K562 (cell line): Measurements from ENCODE around the gene SKIC2. TPM values are rescaled to one million over a fixed set of nuclear protein-coding genes. Genes with fewer than 3 reads are reported as not detected.

Experiments used
- BRF1 ChIP-seq: IDR thresholded peaks from 3 replicates; pipeline ENCODE4 v1.6.1; 2011; ENCODE audit warnings: borderline replicate concordance, mild to moderate bottlenecking; ENCODE audit not compliant: insufficient read length; ENCODE audit errors: extremely low read depth
- CHD4 ChIP-seq: fragments of 200-600 bp; sonication (generic); IDR thresholded peaks from 3 replicates; pipeline ENCODE4 v1.6.1; 2012; ENCODE audit warnings: low read depth, mild to moderate bottlenecking, mixed read lengths, low read length, inconsistent platforms; ENCODE audit not compliant: insufficient read depth, insufficient replicate concordance, poor library complexity, severe bottlenecking
- CREB1 ChIP-seq, 2 experiments: sonication (generic) in 1 of 2; formaldehyde crosslinking in 1 of 2; IDR thresholded peaks; 2 replicates each; pipeline versions ENCODE4 v1.6.1 to v1.8.0; 2012 to 2022; ENCODE audit warnings: inconsistent platforms in 1 of 2, mild to moderate bottlenecking in 1 of 2, missing genetic modification reagents in 1 of 2, moderate library complexity in 1 of 2
- ETV1 ChIP-seq: fragments of 450-650 bp; conservative IDR thresholded peaks from 2 replicates; pipeline ENCODE4 v1.6.1; 2016; ENCODE audit warnings: missing genetic modification characterization, control low read depth, low read depth, missing compliant biosample characterization
- HDGF ChIP-seq: fragments of 450-650 bp; IDR thresholded peaks from 2 replicates; pipeline ENCODE4 v1.6.1; 2016
- IRF2 ChIP-seq: sonication (generic); formaldehyde crosslinking; IDR thresholded peaks from 2 replicates; pipeline ENCODE4 v1.8.1; 2022; ENCODE audit warnings: mild to moderate bottlenecking, missing genetic modification reagents
- LARP7 ChIP-seq: fragments of 450-650 bp; IDR thresholded peaks from 2 replicates; pipeline ENCODE4 v1.6.1; 2016
- MTF1 ChIP-seq: fragments of 250-450 bp; sonication (Bioruptor Pico); IDR thresholded peaks from 2 replicates; pipeline ENCODE4 v1.9.0; 2021; ENCODE audit warnings: moderate library complexity, mild to moderate bottlenecking, inconsistent platforms, borderline replicate concordance
- NEUROD1 ChIP-seq: fragments of 150-350 bp; IDR thresholded peaks from 2 replicates; pipeline ENCODE4 v1.6.1; 2014; ENCODE audit warnings: borderline replicate concordance, low read length, low read depth; ENCODE audit not compliant: partially characterized antibody
- OTX1 ChIP-seq: fragments of 450-650 bp; formaldehyde crosslinking; IDR thresholded peaks from 2 replicates; pipeline ENCODE4 v1.4.0; 2022; ENCODE audit warnings: mild to moderate bottlenecking
- PRMT5 ChIP-seq: sonication (generic); formaldehyde crosslinking; IDR thresholded peaks from 2 replicates; pipeline ENCODE4 v1.5.0; 2020; ENCODE audit warnings: missing genetic modification reagents
- SRF ChIP-seq, 2 experiments: fragments of 250-450, 450-650 bp in 1 of 2; sonication (Bioruptor Pico) in 1 of 2; sonication (generic) in 1 of 2; formaldehyde crosslinking; IDR thresholded peaks; 2 replicates each; pipeline versions ENCODE4 v1.5.0 to v1.5.1; 2020 to 2022; ENCODE audit warnings: mild to moderate bottlenecking in 1 of 2, missing genetic modification reagents in 1 of 2
- TAF15 ChIP-seq: fragments of 200-400 bp; formaldehyde crosslinking; IDR thresholded peaks from 2 replicates; pipeline ENCODE4 v1.6.1; 2017; ENCODE audit warnings: mild to moderate bottlenecking, low read depth, low read length, moderate library complexity
- TAF9B ChIP-seq: fragments of 450-650 bp; IDR thresholded peaks from 2 replicates; pipeline ENCODE4 v1.6.1; 2018; ENCODE audit warnings: mild to moderate bottlenecking; ENCODE audit not compliant: partially characterized antibody
- polyA plus RNA-seq, 8 experiments: library from polyadenylated mRNA; depleted of rRNA in 4 of 8; stranded (reverse) in 5 of 8; unstranded in 3 of 8; fragments of >200 nt; fragmentation: Nextera tagmentation in 2 of 8; fragmentation: Illumina TruSeq in 1 of 8; extraction: Ambion mirVana in 2 of 8; extraction: Trizol in 1 of 8; gene quantifications; 2 replicates each; pipeline versions ENCODE4 v1.2.1 to v1.2.3, GENCODE V29; 2011 to 2014; ENCODE audit warnings: inconsistent platforms in 1 of 8, missing spikeins in 1 of 8
- total RNA-seq, 7 experiments: library from RNA; depleted of rRNA in 6 of 7; stranded (reverse); fragments of >200 nt in 6 of 7; fragmentation: Illumina TruSeq in 2 of 7; extraction: Trizol in 2 of 7; gene quantifications; 2 replicates each; pipeline versions ENCODE4 v1.2.1 to v1.2.3, GENCODE V29; 2011 to 2021; ENCODE audit warnings: low replicate concordance in 1 of 7
- TF ChIP-seq, protein P1 (sequence below), 2 experiments: fragments of 450-650 bp; conservative IDR thresholded peaks; 2 replicates each; pipeline ENCODE4 v1.6.1; 2017; ENCODE audit warnings: mild to moderate bottlenecking in 2 of 2, moderate library complexity in 2 of 2
- TF ChIP-seq, protein P2 (sequence below): fragments of 250-450 bp; sonication (Bioruptor Pico); IDR thresholded peaks from 2 replicates; pipeline ENCODE4 v1.4.0; 2020
- TF ChIP-seq, protein P3 (sequence below): fragments of 450-650 bp; formaldehyde crosslinking; IDR thresholded peaks from 2 replicates; pipeline ENCODE4 v1.4.0; 2022; ENCODE audit warnings: missing genetic modification characterization

Gene SKIC2
- total and polyA plus RNA-seq, 9 of the 15 experiments (the other 6 are each of a cell fraction or from before 2014, with no cell fraction given): 3.3 to 94.6 (median 38.8) TPM

GRCh38 chr6:31972709-31973350 is 13.9 kb downstream of the SKIC2 start (continued):
- TF ChIP-seq OTX1 (CRISPR knock-in tag) (peak; percentile 87), SRF (CRISPR knock-in tag; IDR thresholded peaks at IDR 0.05) (peak in 1 of 2 experiments; percentile 82; a peak in 2 of 4 replicates), HDGF (peak; percentile 98), IRF2 (CRISPR knock-in tag) (no peak), PRMT5 (no peak), ETV1 (no peak), NEUROD1 (no peak), MTF1 (CRISPR knock-in tag) (no peak), CREB1 (IDR thresholded peaks at IDR 0.05) (no peak), CREB1 (CRISPR knock-in tag; IDR thresholded peaks at IDR 0.05) (no peak), BRF1 (no peak), TAF15 (no peak), CHD4 (peak; percentile 14), LARP7 (peak; percentile 96), TAF9B (peak; percentile 11)
- TF ChIP-seq, protein P1, sequence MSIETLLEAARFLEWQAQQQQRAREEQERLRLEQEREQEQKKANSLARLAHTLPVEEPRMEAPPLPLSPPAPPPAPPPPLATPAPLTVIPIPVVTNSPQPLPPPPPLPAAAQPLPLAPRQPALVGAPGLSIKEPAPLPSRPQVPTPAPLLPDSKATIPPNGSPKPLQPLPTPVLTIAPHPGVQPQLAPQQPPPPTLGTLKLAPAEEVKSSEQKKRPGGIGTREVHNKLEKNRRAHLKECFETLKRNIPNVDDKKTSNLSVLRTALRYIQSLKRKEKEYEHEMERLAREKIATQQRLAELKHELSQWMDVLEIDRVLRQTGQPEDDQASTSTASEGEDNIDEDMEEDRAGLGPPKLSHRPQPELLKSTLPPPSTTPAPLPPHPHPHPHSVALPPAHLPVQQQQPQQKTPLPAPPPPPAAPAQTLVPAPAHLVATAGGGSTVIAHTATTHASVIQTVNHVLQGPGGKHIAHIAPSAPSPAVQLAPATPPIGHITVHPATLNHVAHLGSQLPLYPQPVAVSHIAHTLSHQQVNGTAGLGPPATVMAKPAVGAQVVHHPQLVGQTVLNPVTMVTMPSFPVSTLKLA (conservative IDR thresholded peaks at IDR 0.05): no peak
- TF ChIP-seq, protein P2, sequence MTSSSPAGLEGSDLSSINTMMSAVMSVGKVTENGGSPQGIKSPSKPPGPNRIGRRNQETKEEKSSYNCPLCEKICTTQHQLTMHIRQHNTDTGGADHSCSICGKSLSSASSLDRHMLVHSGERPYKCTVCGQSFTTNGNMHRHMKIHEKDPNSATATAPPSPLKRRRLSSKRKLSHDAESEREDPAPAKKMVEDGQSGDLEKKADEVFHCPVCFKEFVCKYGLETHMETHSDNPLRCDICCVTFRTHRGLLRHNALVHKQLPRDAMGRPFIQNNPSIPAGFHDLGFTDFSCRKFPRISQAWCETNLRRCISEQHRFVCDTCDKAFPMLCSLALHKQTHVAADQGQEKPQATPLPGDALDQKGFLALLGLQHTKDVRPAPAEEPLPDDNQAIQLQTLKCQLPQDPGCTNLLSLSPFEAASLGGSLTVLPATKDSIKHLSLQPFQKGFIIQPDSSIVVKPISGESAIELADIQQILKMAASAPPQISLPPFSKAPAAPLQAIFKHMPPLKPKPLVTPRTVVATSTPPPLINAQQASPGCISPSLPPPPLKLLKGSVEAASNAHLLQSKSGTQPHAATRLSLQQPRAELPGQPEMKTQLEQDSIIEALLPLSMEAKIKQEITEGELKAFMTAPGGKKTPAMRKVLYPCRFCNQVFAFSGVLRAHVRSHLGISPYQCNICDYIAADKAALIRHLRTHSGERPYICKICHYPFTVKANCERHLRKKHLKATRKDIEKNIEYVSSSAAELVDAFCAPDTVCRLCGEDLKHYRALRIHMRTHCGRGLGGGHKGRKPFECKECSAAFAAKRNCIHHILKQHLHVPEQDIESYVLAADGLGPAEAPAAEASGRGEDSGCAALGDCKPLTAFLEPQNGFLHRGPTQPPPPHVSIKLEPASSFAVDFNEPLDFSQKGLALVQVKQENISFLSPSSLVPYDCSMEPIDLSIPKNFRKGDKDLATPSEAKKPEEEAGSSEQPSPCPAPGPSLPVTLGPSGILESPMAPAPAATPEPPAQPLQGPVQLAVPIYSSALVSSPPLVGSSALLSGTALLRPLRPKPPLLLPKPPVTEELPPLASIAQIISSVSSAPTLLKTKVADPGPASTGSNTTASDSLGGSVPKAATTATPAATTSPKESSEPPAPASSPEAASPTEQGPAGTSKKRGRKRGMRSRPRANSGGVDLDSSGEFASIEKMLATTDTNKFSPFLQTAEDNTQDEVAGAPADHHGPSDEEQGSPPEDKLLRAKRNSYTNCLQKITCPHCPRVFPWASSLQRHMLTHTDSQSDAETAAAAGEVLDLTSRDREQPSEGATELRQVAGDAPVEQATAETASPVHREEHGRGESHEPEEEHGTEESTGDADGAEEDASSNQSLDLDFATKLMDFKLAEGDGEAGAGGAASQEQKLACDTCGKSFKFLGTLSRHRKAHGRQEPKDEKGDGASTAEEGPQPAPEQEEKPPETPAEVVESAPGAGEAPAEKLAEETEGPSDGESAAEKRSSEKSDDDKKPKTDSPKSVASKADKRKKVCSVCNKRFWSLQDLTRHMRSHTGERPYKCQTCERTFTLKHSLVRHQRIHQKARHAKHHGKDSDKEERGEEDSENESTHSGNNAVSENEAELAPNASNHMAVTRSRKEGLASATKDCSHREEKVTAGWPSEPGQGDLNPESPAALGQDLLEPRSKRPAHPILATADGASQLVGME (CRISPR knock-in tag): 0 out of 2 replicates have a peak, but pooled peaks have one; percentile 16
- TF ChIP-seq, protein P3, sequence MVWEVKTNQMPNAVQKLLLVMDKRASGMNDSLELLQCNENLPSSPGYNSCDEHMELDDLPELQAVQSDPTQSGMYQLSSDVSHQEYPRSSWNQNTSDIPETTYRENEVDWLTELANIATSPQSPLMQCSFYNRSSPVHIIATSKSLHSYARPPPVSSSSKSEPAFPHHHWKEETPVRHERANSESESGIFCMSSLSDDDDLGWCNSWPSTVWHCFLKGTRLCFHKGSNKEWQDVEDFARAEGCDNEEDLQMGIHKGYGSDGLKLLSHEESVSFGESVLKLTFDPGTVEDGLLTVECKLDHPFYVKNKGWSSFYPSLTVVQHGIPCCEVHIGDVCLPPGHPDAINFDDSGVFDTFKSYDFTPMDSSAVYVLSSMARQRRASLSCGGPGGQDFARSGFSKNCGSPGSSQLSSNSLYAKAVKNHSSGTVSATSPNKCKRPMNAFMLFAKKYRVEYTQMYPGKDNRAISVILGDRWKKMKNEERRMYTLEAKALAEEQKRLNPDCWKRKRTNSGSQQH (CRISPR knock-in tag): peak; percentile 84
